Smooth muscle cell of the brain vasculature (primary cell): Measurements from ENCODE around the gene LTBP4.
"Not testable (repeated sequence)": the region's sequence is repeated elsewhere in the genome, so short reads cannot be mapped to it uniquely, and the experiment has no call there.

ENCODE experiments used
- DNase-seq: peaks from one replicate; pipeline ENCODE4 v3.0.0-alpha.2; 2012; ENCODE audit warnings: low read depth, low spot score

LTBP4 gene

DNA sequence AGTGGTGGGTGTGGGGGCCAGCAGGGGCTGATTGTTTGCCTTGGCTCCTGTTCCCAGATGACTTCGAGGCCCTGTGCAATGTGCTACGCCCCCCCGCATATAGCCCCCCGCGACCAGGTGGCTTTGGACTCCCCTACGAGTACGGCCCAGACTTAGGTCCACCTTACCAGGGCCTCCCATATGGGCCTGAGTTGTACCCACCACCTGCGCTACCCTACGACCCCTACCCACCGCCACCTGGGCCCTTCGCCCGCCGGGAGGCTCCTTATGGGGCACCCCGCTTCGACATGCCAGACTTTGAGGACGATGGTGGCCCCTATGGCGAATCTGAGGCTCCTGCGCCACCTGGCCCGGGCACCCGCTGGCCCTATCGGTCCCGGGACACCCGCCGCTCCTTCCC is 25.7 kb downstream of the LTBP4 start:
- no peak for DNase-seq

DNA sequence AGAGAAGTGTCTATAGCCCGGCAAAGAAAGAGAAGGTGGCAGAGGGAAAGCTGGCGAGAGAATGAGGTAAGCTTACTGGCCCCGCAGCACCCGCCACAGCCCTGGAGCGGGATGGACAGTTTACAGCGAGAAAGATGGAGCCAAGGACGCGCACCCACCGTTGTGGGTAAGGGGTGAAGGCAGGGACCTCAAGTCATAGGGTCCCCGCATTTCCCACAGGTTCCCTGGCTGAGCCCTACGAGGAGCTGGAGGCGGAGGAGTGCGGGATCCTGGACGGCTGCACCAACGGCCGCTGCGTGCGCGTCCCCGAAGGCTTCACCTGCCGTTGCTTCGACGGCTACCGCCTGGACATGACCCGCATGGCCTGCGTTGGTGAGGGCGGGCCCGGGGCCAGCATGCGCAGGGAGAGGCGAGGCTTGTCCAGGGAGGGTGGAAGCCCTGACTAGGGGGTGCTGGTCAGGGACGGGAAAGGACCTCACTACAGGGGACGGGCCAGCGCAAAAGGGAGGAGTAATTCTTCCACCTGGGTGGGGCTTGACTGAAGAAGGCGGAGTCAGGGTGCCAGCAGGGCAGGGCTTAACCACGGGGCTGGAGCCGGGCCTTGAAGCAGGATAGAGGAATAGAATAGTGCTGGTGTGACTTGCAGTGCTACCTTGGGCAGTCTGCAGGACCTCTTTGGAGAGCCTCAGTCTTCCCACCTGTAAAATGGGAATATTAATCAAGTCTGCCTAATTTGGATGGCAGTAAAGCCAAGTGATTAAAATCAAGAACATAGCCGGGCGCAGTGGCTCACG is 26.5 kb downstream of the LTBP4 start:
- DNase-seq, result no peak

DNA sequence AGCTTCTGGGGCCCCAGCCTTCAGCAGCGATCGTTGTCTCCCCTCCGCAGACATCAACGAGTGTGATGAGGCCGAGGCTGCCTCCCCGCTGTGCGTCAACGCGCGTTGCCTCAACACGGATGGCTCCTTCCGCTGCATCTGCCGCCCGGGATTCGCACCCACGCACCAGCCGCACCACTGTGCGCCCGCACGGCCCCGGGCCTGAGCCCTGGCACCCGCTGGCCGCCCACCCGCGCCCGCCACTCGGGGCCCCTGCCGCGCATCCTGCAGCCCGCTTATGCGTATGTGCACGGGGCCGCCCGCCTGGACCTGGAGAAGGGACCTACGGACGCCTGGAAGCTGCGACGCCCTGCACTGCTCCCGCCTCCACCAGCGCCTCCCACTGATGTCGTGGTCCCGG is 28.2 kb downstream of the LTBP4 start:
- DNase-seq, result no peak

DNA sequence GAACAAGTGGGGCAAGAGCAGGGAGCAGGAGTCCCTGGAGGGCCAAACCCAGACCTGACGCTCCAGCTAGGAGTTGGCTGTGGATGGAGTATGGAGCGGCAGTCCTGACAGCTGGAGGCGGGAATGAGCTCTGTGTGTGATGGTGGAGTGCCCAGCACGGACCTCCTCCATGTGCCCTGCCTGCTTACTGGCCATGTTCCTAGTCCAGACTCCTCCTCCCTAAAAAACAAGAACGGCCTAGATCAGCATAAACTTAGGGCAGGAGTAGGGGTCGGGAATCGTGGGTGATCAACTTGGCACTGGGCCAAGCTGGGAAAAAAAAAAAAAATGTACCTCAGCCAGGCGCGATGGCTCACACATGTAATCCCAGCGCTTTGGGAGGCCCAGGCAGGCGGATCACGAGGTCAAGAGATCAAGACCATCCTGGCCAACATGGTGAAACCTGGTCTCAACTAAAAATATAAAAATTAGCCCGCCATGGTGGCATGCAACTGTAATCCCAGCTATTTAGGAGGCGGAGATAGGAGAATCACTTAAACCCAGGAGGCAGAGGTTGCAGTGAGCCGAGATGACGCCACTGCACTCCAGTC is 29.5 kb downstream of the LTBP4 start:
- no peak for DNase-seq

DNA sequence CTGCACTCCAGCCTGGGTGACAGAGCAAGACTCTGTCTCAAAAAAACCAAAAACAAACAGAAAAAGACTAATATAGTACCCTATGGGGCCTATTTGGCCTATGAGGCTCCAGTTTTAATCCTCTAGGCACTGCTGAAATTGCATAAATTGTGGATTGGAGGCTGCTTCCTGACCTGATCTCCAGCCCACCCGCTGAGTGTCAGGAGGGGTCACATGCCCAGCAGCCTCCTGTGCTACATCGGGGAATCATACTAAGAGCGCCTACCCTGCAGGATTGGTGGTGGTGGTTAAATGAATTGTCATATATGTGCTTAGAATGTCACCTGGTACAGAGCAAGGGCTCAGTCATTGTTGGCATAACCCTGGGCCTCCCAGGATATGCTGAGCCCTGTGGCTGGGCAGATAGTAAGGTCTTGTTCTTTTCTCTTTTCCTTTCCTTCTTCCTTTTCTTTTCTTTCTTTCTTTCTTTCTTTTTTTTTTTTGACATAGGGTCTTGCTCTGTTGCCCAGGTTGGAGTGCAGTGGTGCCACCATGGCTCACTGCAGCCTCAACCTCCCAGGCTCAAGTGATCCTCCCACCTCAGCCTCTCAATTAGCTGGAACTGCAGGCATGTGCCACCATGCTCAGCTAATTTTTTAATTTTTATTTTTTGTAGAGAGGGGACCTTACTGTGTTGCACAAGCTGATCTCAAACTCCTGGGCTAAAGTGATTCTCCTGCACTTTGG is 31.3 kb downstream of the LTBP4 start:
- DNase-seq, result no peak

DNA sequence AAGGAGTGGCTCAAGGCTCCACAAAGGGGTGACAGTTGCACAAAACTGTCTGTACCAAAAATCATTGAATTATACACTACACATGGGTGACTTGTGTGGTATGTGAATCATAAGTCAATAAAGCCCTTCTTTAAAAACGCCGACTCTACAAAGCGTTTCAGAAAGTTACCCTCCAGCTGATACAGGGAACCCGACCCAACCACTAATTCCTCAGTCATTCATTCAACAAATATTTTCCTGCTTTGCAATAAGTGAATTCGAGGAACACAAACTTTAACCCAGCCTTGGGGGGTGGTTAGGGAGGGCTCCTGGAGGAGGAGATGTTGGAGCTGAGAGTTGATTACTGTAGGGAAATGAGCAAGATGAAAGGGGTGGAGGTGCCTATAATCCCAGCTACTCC is 32.0 kb downstream of the LTBP4 start:
- no peak for DNase-seq

DNA sequence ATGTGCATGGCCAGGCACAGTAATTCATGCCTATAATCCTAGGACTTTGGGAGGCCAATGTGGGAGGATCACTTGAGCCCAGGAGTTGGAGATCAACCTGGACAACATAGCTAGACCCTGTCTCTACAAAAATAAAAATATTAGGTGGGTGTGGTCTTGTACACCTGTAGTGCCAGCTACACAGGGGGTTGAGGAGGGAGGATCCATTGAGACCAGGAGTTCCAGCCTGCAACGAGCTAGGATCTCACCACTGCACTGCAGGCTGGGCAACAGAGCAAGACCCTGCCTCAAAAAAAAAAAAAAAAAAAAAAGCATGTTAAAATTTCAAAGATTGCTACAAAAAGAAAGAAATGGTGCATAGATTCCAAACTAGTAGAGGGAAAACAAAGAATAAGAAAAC is 37.2 kb downstream of the LTBP4 start:
- DNase-seq, result no peak

DNA sequence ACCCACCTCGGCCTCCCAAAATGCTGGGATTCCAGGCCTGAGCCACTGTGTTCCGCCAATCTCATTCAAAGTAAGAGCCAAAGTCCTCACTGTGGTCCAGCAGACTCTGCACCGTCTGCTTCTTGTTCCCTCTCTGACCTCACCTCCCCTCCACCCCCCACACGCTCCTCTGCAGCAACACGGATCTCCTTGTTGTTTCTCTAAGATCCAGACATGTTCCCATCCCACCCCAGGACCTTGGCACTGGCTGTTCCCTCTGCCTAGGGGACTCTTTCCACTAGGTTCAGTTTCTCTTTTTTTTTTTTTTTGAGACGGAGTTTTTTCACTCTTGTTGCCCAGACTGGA is 38.4 kb downstream of the LTBP4 start:
- DNase-seq, result no peak

DNA sequence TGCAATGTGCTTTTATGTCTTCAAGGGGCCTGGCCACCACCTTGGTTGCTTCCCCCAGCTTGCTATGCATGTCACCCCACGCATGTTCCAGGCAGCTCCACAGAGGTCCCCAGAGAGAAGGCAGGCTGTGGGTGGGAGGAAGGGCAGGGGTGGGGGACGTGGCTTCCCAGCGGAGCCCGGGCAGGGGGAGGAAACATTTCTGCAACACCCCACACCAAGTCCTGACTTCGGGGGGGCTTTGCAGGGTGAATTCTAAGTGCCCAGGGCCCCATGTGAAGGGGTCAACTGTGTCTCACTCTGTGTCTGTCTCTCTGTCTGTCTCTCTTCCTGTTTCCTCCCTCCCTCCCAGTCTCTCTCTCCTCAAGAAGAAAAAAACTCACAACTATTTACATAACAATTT is 39.6 kb downstream of the LTBP4 start:
- DNase-seq, result no peak

DNA sequence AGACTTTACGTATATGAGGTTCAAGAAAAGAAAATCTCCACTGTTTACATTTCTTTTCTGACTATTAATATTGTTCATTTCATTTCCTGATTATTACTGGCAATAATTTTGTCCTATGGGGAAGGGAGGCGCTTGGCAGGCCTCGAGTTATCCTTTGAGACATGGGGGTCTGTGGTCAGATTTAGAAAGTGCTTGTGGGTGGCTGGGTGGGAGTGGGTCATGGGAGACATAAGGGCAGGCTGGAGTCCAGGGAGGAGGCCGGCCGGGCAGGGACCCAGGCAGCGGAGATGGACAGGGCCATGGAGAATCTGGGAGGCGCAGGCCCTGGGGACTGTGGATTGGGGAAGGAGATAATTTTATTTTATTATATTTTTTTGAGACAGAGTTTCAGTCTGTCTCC is 40.1 kb downstream of the LTBP4 start:
- DNase-seq, result no peak

DNA sequence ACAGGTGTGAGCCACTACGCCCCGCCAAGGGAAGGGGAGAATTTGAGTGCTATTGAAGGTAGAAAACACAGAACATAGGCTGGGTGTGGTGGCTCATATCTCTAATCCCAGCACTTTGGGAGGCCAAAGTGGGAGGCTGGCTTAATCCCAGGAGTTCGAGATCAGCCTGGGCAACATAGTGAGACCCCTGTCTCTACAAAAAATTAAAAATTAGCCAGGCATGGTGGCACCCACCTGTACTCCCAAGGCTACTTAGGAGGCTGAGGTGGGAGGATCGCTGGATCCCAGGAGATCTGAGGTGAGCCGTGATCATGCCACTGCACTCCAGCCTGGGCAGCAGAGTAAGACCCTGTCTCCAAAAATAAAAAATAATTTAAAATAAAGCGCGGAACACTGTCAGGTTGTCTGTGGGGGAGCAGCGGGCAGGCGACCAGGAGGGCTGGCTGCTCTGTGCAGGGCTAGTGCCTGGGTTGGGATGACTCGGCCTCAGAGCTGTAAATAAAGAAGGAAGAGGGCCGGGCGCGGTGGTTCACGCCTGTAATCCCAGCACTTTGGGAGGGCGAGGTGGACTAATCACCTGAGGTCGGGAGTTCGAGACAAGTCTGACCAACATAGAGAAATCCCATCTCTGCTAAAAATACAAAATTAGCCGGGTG is 41.0 kb downstream of the LTBP4 start:
- DNase-seq, result no peak

DNA sequence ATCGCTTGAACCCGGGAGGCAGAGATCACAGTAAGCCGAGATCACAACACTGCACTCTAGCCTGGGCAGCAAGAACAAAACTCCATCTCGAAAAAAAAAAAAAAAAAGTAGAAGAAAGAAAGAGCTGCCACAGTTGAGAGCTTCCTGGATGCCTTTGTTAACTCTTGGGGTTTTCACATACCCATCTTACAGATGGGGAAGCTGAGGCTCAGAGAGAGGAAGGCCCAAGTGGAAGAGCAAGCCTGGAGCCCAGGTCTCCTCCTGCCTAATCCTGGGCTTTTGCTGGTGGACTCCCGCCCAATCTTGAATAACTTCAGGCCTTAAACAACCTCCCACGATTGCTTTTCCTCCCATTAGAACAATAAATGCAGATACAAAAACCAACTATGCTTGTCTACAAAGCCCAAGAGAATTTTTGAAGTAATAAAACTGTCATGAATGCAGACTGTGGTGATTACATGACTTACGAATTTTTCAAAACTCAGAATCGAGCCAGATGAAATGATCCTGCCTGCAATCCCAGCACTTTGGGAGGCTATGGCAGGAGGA is 41.7 kb downstream of the LTBP4 start:
- no peak for DNase-seq

DNA sequence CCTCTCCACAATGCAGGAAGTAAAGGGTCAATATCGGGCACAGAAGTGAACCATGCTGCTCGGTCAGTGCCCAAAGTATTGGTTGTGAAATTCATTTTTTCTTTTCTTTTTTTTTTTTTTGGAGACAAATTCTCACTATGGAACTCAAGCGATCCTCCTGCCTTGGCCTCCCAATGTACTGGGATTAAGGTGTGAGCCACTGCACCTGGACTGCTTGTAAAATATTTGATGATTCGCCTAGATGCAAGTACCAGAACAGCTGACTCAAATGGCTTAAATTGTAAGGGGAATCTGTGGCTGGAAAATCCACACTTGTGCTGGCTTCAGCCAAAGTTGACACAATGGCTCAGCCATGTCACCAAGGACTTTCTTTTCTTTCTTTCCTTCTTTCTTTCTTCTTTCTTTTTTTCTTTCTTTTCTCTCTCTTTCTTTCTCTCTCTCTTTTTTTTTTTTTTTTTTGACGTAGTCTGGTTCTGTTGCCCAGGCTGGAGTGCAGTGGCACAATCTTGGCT is 45.6 kb downstream of the LTBP4 start:
- no peak for DNase-seq

DNA sequence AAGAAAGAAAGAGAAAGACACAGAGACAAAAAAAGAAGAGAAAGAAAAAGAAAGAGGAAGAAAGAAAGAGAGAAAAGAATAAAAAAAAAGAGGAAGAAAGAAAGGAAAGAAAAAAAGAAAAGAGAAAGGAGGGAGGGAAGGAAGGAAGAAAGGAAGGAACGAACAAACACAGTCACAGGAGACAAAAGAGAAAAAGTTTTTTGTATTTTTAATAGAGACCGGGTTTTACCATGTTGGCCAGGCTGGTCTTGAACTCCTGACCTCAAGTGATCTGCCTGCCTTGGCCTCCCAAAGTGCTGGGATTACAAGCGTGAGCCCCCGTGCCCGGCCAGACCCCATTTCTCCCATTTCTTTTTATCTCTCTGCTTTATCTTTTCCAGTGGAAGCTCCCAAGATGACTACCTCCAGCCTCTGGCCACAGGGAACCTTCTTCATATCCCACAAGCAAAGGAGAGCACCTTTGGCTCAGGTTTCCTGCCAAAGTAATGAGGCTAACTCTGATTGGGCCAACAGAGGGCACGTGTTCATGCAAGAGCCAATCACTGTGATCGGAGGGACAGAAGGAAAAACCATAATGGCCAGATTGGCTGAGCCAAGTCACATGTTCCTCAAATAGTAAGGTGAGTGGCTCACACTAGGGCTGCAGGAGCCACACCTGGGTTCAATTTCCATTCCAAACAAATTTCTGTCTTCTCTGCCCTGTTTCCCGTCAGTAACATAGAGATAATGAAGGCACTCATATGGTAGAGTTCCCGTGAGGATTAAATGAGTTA is 48.9 kb downstream of the LTBP4 start:
- not testable (repeated sequence) for DNase-seq

DNA sequence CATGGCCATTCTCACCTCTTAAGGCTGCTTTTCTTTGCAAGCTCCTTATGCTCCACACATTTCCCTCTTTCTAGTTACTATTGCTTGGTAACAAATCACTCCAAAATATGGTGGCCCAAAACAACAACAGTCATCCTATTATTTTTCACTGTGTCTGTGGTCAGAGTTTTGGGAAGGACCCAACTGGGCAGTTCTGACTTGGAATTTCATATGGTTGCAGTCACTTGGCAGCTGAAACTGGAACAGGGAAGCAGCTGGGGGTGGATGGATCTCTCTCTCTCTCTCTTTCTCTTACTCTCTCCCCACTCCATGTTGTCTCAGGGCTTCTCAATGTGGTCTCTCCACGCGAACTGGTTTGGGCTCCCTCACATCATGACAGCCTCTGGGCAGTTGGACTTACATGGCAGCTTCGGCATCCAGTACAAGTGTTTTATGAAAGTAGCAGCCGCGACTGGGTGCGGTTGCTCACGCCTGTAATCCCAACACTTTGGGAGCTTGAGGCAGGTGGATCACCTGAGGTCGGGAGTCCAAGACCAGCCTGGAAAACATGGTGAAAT is 49.7 kb downstream of the LTBP4 start:
- no peak for DNase-seq

DNA sequence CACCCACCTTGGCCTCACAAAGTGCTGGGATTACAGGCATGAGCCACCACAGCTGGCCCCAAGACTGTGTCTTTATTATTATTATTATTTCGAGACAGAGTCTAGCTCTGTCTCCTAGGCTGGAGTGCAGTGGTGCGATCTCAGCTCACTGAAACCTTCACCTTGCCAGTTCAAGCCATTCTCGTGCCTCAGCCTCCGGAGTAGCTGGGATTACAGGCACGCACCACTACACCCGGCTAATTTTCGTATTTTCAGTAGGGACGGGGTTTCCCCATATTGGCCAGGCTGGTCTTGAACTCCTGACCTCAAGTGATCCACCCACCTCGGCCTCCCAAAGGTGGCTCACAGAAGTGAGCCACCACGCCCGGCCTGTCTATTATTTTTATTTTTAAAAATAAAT is 51.1 kb downstream of the LTBP4 start:
- not testable (repeated sequence) for DNase-seq

DNA sequence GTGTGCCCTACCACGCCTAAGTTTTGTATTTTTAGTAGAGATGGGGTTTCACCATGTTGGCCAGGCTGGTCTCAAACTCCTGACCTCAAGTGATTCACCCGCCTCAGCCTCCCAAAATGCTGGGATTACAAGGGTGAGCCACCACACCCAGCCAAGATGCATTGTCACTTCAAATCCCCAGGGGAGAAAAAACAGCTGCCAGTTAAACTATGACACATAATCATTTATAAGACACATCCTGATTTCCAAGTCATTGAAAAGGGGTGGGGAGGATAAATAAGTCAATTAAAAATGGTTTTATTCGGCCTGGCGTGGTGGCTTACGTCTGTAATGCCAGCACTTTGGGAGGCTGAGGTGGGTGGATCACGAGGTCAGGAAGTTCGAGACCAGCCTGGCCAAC is 54.5 kb downstream of the LTBP4 start:
- DNase-seq, result not testable (repeated sequence)

DNA sequence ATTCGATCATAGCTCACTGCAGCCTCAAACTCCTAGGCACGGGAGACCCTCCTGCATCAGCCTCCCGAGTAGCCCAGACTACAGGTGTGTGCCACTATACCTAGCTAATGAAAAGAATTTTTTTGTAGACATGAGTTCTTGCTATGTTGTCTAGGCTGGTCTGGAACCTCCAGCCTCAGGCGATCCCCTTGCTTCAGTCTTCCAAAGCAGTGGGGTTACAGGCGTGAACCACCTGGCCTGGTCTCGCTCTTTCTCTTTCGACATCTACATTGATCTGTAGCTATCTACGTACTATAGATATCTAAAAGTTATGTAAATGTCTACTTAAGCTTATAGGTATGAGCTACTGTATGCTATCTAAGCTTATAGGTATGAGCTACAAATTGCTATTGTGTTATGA is 56.9 kb downstream of the LTBP4 start:
- DNase-seq, result no peak

DNA sequence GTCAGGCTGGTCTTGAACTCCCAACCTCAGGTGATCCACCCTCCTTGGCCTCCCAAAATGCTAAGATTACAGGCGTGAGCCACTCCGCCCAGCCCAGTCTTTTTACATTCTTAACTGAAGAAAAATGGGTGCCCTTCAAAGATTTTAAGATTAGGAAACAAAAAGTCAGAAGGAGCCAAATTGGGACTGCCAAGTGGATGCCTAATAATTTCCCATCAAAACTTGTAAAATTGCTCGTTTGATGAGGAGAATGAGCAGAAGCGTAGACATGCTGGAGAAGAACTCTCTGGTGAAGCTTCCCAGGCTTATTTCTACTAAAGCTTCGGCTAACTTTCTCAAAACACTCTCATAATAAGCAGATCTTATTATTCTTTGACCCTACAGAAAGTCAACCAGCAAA is 57.9 kb downstream of the LTBP4 start:
- no peak for DNase-seq

DNA sequence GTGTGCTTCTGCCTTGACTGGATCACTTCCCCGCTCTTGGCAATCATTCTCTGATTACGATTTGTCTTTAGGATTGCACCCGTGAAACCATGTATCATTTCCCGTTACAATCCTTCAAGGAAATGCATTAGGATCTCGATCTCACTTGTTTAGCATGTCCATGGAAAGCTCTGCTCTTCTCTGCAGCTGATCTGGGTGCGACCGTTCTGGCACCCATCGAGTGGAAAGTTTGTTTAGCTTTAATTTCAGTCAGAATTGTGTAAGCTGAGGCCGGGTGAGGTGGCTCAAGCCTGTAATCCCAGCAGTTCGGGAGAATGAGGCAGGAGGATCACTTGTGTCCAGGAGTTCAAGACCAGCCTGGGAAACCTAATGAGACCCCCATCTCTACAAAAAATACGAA is 58.4 kb downstream of the LTBP4 start:
- DNase-seq, result no peak

DNA sequence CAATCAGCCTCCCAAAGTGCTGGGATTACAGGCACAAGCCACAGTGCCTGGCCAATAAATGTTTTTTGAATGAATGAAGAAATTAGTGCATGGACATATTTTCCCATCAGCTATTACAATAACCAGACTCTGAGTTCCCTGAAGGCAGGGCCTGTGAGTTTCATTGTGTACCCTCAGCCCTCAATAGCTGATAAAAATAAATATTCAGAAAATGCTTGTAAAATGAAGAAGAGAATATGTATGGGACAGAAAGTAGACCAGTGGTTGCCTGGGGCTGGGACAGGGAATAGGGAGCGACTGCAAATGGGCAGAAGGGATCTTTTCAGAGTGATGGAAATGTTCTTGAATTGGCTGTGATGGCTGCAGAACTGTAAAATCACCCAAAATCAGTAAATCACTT is 60.4 kb downstream of the LTBP4 start:
- no peak for DNase-seq
